Measurements from ENCODE around the gene ARHGAP15. TPM values are rescaled to one million over a fixed set of nuclear protein-coding genes. Genes with fewer than 3 reads are reported as not detected.

Gene ARHGAP15
- total RNA-seq, 1 experiment from 2014 or later = 0.42 TPM

DNA sequence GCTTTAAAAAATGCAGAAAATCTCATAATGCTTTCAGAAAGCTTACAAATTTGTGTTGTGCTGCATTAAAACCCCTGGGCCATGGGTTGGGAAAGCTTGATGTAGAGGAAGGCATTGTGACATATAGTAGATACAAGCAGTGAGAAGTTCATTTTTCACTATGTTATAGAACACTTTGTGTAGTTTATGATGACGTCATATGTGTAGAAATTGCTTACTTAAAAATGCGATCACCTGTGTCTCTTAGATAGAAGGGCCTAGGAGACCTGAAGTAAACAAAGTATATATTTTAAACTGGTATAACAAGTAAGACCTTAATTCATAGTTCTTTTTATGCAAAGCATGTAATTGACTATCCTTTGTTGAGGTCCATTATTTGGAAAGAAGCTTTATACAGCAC, 393.5 kb downstream of the ARHGAP15 start:
- Histone ChIP-seq H3K36me3 (ENCODE audit: control insufficient read depth in 1 of 2, insufficient read depth in 2 of 2, low read length in 2 of 2) (no peaks in the 10 kb centered on the region), H3K4me1 (ENCODE audit: control insufficient read depth in 1 of 2, insufficient read depth in 2 of 2, low read length in 2 of 2) (no peaks in the 10 kb centered on the region), H3K4me2 (ENCODE audit: low read length) (no peak overlapping the region), H3K4me3 (replicated peaks in 1 of 2; ENCODE audit: low read depth in 1 of 2, low read length in 2 of 2) (no peak overlapping the region), H3K27me3 (ENCODE audit: insufficient read depth, low read length) (no peaks in the 10 kb centered on the region), H3K9ac (ENCODE audit: low read length) (no peak overlapping the region), H4K20me1 (ENCODE audit: insufficient read depth) (no peaks in the 10 kb centered on the region), H2AFZ (ENCODE audit: low read depth, low read length, poor library complexity, severe bottlenecking) (no peak overlapping the region), H3K79me2 (ENCODE audit: insufficient read depth, low read length) (no peaks in the 10 kb centered on the region), H3K9me3 (ENCODE audit: control insufficient read depth in 1 of 2, insufficient read depth in 1 of 2, low read depth in 1 of 2, low read length in 2 of 2) (no peaks in the 10 kb centered on the region), H3K27ac (ENCODE audit: low read depth, low read length) (no peak overlapping the region), H3K9me2 (ENCODE audit: insufficient read depth) (no peaks in the 10 kb centered on the region)
- RAD21 ChIA-PET (ENCODE audit: low non-redundant PET in 1 of 2, low total read pairs in 2 of 2, uncharacterized antibody in 2 of 2, unreplicated experiment in 2 of 2) = no interaction called here
- intact Hi-C loops (cut with micrococcal nuclease) = no loop called here
- no TSS peak for BruUV-seq (replicated peaks)
- no peak for DNase-seq (ENCODE audit: low read depth, low spot score)
- TF ChIP-seq CEBPB (IDR thresholded peaks at IDR 0.05; ENCODE audit: low read depth) = no peak
- TF ChIP-seq POLR2AphosphoS5 (IDR thresholded peaks at IDR 0.05; ENCODE audit: low read depth, low read length) = no peak
- no peak for TF ChIP-seq POLR2A (IDR thresholded peaks at IDR 0.05; ENCODE audit: borderline replicate concordance, extremely low read depth, insufficient read depth, insufficient read length)
- TF ChIP-seq, protein P1, sequence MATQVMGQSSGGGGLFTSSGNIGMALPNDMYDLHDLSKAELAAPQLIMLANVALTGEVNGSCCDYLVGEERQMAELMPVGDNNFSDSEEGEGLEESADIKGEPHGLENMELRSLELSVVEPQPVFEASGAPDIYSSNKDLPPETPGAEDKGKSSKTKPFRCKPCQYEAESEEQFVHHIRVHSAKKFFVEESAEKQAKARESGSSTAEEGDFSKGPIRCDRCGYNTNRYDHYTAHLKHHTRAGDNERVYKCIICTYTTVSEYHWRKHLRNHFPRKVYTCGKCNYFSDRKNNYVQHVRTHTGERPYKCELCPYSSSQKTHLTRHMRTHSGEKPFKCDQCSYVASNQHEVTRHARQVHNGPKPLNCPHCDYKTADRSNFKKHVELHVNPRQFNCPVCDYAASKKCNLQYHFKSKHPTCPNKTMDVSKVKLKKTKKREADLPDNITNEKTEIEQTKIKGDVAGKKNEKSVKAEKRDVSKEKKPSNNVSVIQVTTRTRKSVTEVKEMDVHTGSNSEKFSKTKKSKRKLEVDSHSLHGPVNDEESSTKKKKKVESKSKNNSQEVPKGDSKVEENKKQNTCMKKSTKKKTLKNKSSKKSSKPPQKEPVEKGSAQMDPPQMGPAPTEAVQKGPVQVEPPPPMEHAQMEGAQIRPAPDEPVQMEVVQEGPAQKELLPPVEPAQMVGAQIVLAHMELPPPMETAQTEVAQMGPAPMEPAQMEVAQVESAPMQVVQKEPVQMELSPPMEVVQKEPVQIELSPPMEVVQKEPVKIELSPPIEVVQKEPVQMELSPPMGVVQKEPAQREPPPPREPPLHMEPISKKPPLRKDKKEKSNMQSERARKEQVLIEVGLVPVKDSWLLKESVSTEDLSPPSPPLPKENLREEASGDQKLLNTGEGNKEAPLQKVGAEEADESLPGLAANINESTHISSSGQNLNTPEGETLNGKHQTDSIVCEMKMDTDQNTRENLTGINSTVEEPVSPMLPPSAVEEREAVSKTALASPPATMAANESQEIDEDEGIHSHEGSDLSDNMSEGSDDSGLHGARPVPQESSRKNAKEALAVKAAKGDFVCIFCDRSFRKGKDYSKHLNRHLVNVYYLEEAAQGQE (IDR thresholded peaks at IDR 0.05; ENCODE audit: low read depth) = no peak
- no peak for TF ChIP-seq YY1 (IDR thresholded peaks at IDR 0.05; ENCODE audit: extremely low read depth, insufficient replicate concordance, low read depth, low read length)
- TF ChIP-seq FOSL1 (IDR thresholded peaks at IDR 0.05; ENCODE audit: low read depth) = no peak
- POLR2A ChIA-PET = no interaction called here
- ATAC-seq = no peak
- CTCF ChIA-PET = no interaction called here

DNA sequence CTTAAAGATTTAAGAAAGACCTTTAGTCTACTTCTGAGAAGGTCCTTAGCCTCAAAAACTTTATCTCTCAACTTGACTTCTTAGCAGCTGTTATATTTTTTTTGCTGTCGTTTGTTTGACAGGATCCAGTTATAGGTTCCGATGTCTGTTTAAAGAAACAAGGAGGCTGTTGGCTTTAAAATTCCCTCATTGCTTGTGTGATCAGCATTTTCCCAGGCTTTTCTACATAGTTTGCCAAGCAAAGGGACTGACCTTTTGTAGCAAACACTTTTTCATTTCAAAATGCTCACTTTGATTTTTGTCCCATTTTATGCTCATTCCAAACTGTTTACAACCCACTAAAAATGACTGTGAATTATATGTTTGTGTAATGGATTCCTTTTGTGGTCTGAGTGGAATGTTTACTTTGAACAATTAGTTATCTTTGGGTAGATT, 394.9 kb downstream of the ARHGAP15 start:
- DNase-seq (ENCODE audit: low read depth, low spot score) = no peak
- ChIA-PET POLR2A (no interaction called here), RAD21 (ENCODE audit: low non-redundant PET in 1 of 2, low total read pairs in 2 of 2, uncharacterized antibody in 2 of 2, unreplicated experiment in 2 of 2) (no interaction called here), CTCF (no interaction called here)
- no peak for ATAC-seq
- Histone ChIP-seq H3K4me2 (ENCODE audit: low read length) (no peak overlapping the region), H3K9me2 (ENCODE audit: insufficient read depth) (no peaks in the 10 kb centered on the region), H3K79me2 (ENCODE audit: insufficient read depth, low read length) (no peaks in the 10 kb centered on the region), H3K36me3 (ENCODE audit: control insufficient read depth in 1 of 2, insufficient read depth in 2 of 2, low read length in 2 of 2) (no peaks in the 10 kb centered on the region), H3K27ac (ENCODE audit: low read depth, low read length) (no peak overlapping the region), H3K4me3 (replicated peaks in 1 of 2; ENCODE audit: low read depth in 1 of 2, low read length in 2 of 2) (no peak overlapping the region), H2AFZ (ENCODE audit: low read depth, low read length, poor library complexity, severe bottlenecking) (no peak overlapping the region), H4K20me1 (ENCODE audit: insufficient read depth) (no peaks in the 10 kb centered on the region), H3K4me1 (ENCODE audit: control insufficient read depth in 1 of 2, insufficient read depth in 2 of 2, low read length in 2 of 2) (no peaks in the 10 kb centered on the region), H3K9ac (ENCODE audit: low read length) (no peak overlapping the region), H3K9me3 (ENCODE audit: control insufficient read depth in 1 of 2, insufficient read depth in 1 of 2, low read depth in 1 of 2, low read length in 2 of 2) (no peaks in the 10 kb centered on the region), H3K27me3 (ENCODE audit: insufficient read depth, low read length) (no peaks in the 10 kb centered on the region)
- no TSS peak for BruUV-seq (replicated peaks)
- intact Hi-C loops (cut with micrococcal nuclease) = no loop called here
- TF ChIP-seq ELF1 (IDR thresholded peaks at IDR 0.05; ENCODE audit: borderline replicate concordance, low read depth) = no peak
- no peak for TF ChIP-seq CEBPB (IDR thresholded peaks at IDR 0.05; ENCODE audit: low read depth)
- no peak for TF ChIP-seq SRF (IDR thresholded peaks at IDR 0.05; ENCODE audit: low read depth)
- no peak for TF ChIP-seq ATF3 (IDR thresholded peaks at IDR 0.05)
- TF ChIP-seq ZNF274 (IDR thresholded peaks at IDR 0.05; ENCODE audit: low read depth, low read length) = no peak
- TF ChIP-seq TCF7L2 (IDR thresholded peaks at IDR 0.05; ENCODE audit: borderline replicate concordance, extremely low read depth, insufficient read depth, insufficient read length) = no peak
- no peak for TF ChIP-seq CTCF (IDR thresholded peaks at IDR 0.05 in 2 of 3, conservative IDR thresholded peaks at IDR 0.05 in 1 of 3; ENCODE audit: borderline replicate concordance in 1 of 3, insufficient read depth in 1 of 3, low read depth in 2 of 3, low read length in 2 of 3)
- TF ChIP-seq MAX (IDR thresholded peaks at IDR 0.05) = no peak
- no peak for TF ChIP-seq SIN3A (IDR thresholded peaks at IDR 0.05; ENCODE audit: low read depth)
- TF ChIP-seq RAD21 (IDR thresholded peaks at IDR 0.05; ENCODE audit: low read depth) = no peak
